NCI-H82 (cell line): Measurements from ENCODE around the gene RNF111.

ENCODE experiments used
- DNase-seq: peaks from one replicate; lab custom pipeline; 2025; lab: John Stamatoyannopoulos, UW

Gene RNF111

DNA sequence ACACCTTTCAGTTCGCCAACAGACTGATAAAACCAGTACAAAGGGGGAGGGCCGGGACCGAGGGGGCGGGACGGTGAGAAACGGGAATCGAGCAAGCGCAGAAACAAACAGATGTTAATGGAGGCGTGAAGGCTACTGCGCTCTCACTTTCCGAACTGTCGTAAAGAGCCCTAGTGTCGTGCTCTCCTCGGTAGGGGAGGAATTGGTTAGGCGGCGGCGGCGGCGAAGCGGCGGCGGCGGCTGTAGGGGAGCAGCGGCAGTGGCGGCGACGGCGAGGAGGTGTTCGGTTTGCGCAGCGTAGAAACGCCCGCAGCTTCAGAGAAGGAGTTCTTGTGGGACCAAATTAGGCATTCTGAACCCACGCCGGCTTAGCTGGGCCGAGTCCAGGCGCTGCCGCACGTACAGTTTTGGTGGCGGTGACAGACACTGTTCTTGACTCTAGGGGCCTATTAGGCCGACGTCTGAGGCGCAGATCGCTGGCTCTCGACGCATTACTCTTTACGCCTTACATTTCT is at the start of gene RNF111:
Gene RNF111, plus strand, starts transcription at position 173 of the 515 bp plus-strand sequence. CDS start 43,160 bp downstream, outside the sequence.
- peak; percentile 98 for DNase-seq

- no peak for DNase-seq
Observed at GRCh38 chr15:58947179-58947578, 40.3 kb upstream of the RNF111 start.

GRCh38 chr15:58951388-58952007 is 36.0 kb upstream of the RNF111 start:
- DNase-seq, result peak; percentile 11

DNA sequence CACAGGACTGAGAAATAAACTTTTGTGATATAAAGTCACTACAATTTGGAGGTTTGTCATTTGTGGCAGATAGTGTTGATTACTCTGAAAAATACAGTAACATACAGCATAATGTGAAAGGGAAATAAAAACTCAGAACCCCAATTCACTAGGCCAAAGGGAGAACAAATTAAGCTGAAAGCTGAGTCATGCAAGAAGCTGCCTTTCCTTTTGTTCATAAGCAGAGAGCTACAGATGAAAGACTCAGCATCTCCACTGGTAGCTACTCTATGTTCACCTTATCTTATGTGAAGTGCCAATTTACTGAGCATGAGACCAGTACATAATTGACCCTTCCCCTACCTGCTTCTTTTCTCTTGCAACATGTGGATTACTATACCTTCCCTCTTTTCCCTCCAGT is 34.7 kb upstream of the RNF111 start:
- DNase-seq, result no peak

DNA sequence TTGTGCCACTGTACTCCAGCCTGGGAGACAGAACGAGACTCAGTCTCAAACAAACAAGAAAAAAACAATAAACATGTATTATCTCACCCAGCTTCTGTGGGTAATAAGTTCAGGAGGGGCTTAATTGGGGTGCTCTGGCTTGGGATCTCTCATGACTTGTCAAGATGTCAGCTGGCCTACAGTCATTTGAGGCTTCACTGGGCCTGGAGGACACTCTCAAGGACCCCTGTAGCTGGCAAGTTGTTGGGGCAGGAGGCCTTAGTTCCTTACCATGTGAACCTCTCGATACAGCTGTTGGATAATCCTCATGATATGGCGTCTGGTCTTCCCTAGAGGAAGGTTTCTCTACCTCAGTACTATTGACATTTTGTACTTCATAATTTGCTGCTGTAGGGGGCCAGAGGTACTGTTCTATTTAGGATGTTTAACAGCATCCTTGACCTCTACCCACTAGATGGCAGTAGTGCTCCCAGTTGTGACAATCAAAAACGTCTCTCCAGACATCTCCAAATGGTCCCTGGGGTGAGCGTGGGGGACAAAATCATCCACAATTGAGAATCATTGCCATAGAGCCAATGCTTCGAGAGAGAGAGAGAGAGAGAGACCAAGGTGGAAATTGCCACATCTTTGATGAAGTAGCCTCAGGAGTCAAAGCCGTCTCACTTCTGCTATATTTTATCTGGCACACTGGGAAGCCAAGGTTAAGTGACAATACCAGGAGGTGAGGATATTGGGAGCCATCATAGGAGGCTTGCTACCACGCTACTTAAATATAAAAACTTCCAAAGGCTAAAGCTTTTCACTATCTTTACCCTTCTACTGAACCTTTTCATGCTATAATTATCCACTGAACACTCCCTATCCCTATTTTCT is 30.1 kb upstream of the RNF111 start:
- DNase-seq, result peak; percentile 88

DNA sequence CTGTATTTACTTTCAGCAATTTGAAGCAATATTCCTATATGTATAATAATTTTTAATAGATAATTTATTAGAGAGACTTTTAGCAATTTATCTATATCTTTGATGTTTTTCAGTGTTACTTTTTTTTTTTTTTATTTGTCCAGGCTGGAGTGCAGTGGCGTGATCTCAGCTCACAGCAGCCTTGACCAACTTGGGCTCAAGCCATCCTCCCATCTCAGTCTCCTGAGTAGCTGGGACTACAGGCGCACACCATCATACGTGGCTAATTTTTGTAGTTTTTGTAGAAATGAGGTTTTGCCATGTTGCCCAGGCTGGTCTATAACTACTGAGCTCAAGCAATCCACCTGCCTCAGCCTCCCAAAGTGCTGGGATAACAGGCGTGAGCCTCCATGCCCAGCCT is 28.7 kb upstream of the RNF111 start:
- DNase-seq, result no peak

- DNase-seq, result no peak
Observed at GRCh38 chr15:58962136-58962535, 25.3 kb upstream of the RNF111 start.

- DNase-seq, result no peak
Observed at GRCh38 chr15:58962662-58963565, 24.5 kb upstream of the RNF111 start.

DNA sequence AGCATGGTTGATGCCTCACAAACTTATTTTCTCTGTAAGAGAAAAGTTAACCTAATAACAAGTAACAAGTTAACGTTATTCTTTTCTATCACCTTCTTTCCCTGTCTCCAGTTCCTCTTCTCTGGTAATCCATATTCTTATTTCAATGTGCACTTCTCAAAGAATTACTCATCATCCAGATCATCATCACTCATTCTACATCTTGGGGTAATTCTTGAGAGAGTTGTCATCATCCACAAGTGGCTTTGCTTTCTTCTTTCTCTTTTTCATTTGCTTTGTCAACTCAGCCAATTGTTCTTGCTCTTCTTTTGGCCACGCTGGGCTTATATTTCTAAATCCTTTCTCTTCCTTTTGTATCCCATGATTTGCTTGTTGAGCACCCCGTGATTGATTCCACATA is 20.8 kb upstream of the RNF111 start:
- no peak for DNase-seq

GRCh38 chr15:58967479-58967878 is 20.0 kb upstream of the RNF111 start:
- no peak for DNase-seq

- DNase-seq, result no peak
Observed at GRCh38 chr15:58977887-58978286, 9.6 kb upstream of the RNF111 start.

DNA sequence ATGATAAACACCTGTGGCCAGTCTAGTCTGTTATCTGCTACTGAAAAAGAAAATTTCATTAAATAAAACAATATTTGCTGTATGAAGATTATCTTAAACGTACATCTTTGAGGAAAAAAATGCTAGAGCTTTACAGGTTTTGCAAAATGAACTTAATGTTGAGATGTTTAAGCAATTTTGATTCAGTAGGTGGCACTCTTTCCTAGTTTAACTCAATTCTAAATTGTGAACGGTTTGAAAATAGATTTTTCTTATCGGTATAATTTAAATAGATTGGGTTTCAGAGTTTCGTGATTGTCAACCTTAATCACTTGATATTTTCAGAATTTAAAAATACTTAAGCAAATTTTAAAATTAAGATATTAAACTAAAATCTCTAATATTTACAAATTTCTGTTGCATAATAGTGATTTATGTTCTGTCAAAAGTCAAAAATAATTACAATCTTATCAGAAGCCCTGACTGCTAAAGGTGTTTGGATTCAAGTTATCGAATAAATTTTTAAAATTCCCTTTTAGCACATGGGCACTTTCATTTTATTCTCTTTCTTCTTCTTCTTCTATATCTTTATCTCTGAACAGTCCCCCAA is 7.0 kb upstream of the RNF111 start:
- DNase-seq, result peak; percentile 28

DNA sequence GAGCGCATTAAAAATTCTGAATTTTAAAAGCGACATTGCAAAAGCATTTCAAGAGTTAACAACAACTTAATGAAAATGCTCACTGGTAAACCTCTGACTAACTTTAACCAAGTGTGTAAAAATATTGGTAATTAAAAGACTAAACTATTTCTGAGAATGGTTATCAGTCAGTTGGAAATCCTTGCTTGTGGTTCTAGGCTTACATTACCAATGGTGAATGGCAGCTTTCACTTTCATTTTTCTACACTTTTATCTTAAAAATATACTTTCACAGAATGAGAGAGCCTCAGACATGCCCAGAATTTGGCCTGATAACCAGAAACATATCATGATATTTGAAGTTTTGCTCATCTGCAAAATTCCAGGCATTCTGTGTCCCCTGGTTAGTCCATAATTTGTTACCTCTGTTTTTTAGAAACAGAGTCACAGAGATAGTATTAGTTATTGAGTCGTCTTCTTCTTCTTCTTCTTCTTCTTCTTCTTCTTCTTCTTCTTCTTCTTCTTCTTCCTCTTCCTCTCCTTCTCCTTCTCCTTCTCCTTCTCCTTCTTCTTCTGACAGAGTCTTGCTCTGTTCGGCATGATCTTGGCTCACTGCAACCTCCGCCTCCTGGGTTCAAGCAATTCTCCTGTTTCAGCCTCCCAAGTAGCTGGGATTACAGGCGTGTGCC is 5.5 kb upstream of the RNF111 start:
- no peak for DNase-seq

DNA sequence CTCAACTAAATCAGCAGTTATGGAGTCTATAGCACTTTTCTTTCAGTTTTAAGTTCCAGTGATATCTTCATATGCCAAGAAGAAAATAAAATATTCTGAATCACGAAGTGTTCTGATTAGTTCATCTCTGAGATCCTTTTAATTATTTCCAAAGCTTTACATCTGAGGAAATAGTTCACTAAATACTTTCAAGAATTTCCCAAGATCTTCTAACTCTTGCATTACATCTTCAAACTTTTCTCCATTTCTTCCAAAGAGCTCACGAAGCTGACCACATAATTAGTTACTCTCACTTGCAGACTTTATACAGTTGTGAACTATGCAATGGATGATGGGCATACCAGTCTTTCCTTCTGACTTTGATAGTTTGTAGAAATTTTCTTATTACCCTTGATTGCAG is 4.2 kb upstream of the RNF111 start:
- DNase-seq, result no peak

DNA sequence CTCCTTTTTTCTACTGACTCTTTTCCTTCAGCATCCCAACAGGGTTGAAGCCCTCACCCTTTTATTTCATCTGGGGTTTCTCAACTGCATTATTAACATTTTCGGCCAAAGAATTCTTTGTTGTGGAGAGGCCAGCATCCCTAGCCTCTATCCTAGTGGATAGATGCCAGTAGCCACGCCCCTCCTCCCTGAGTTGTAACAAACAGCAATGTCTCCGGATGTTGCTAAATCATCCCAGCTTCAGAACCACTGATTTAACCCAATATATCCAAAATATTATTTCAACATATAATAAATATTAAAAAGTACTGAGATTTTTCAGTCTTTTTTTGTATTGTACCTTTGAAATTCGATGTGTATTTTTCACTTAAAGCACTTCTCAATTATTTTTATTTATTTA is 2.0 kb upstream of the RNF111 start:
- peak; percentile 16 for DNase-seq

DNA sequence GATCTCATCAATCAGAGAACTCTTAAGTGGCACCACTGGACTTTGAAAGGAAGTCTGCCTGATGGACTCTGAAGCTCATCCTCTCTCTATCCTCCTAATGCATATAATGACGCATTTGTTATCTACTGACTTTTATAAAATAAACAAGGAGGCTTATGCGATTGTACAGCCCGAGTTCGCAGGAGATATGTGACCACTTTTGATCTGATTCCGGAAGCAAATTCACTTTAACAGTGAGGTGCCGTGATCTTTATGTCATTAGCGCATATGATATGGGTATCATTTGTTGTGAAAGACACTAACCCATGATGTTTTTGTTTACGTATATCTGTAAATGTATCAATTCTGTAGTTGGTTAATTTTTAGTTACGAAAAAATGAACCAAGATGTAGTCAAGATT is 427 bp upstream of the RNF111 start:
- DNase-seq, result peak; percentile 59

- DNase-seq, result peak; percentile 81
Observed at GRCh38 chr15:58988006-58988785, 733 bp downstream of the RNF111 start.

GRCh38 chr15:58992181-58992580 is 4.7 kb downstream of the RNF111 start:
- no peak for DNase-seq

- DNase-seq, result no peak
Observed at GRCh38 chr15:58994906-58995453, 7.5 kb downstream of the RNF111 start.

DNA sequence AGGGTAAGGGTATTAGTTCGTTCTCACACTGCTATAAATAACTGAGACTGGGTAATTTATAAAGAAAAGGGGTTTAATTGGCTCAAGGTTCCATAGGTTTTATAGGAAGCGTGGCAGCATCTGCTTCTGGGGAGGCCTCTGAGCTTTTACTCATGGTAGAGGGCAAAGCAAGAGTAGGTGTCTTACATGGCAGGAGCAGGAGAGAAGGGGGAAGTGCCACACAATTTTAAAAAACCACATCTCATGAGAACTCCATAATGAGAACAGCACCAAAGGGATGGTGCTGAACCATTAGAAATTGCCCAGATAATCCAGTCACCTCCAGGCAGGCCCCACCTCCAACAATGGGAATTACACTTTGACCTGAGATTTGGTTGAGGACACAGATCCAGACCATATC is 12.2 kb downstream of the RNF111 start:
- DNase-seq, result no peak
